ENCODE measurements around the gene NOC2L. TPM values are rescaled to one million over a fixed set of nuclear protein-coding genes. Genes with fewer than 3 reads are reported as not detected.

NOC2L gene
- total and polyA plus RNA-seq, 2 donors (not counting 1 experiment from before 2014, with no cell fraction given), result 34.1 to 61.1 TPM

- no peaks in the 10 kb centered on the region for H3K36me3 ChIP-seq (ENCODE audit: control insufficient read depth, insufficient read depth, low read length)
- peaks cover 5% of the 10 kb centered on the region for H3K4me1 ChIP-seq (ENCODE audit: control insufficient read depth, extremely low read depth, insufficient read depth, low read length)
- peak in 1 of 2 donors; percentile 77 for DNase-seq (ENCODE audit: low read depth in 2 of 2)
- peaks cover 11% of the 10 kb centered on the region for H3K27me3 ChIP-seq (ENCODE audit: control insufficient read depth, insufficient read depth, low read length)
- H3K79me2 ChIP-seq (ENCODE audit: control insufficient read depth, insufficient read depth, low read length), result no peaks in the 10 kb centered on the region
- no peaks in the 10 kb centered on the region for H4K20me1 ChIP-seq (ENCODE audit: control insufficient read depth, extremely low read depth, insufficient read depth, low read length)
- no peak overlapping the region for H3K4me3 ChIP-seq (replicated peaks in 1 of 4; ENCODE audit: control extremely low read depth in 1 of 4, insufficient read depth in 1 of 4, low read depth in 3 of 4, low read length in 4 of 4)
- TF ChIP-seq EZH2 (IDR thresholded peaks at IDR 0.05; ENCODE audit: low read length, missing control alignments) (peak; percentile 15), CTCF (conservative IDR thresholded peaks at IDR 0.05 in 1 of 2, IDR thresholded peaks at IDR 0.05 in 1 of 2; ENCODE audit: low read depth in 1 of 2, low read length in 2 of 2) (no peak)
- H3K4me2 ChIP-seq (ENCODE audit: extremely low read depth, insufficient read depth, low read length), result no peak overlapping the region
- no peak overlapping the region for H2AFZ ChIP-seq (ENCODE audit: low read length)
- no peak overlapping the region for H3K9ac ChIP-seq (ENCODE audit: insufficient read depth, low read length)
- H3K9me3 ChIP-seq (ENCODE audit: control insufficient read depth, insufficient read depth, low read depth, low read length), result no peaks in the 10 kb centered on the region
- H3K27ac ChIP-seq (ENCODE audit: insufficient read depth, low read length), result no peak overlapping the region
Measured at GRCh38 chr1:910881-911721, 48.0 kb downstream of the NOC2L start.

GRCh38 chr1:910311-910880 is 48.7 kb downstream of the NOC2L start:
- Histone ChIP-seq H3K9me3 (ENCODE audit: control insufficient read depth, insufficient read depth, low read depth, low read length) (no peaks in the 10 kb centered on the region), H3K4me3 (replicated peaks in 1 of 4; ENCODE audit: control extremely low read depth in 1 of 4, insufficient read depth in 1 of 4, low read depth in 3 of 4, low read length in 4 of 4) (peak overlapping the region in 1 of 4 experiments; percentile 25), H3K27me3 (ENCODE audit: control insufficient read depth, insufficient read depth, low read length) (peaks cover 4% of the 10 kb centered on the region), H2AFZ (ENCODE audit: low read length) (no peak overlapping the region), H3K4me1 (ENCODE audit: control insufficient read depth, extremely low read depth, insufficient read depth, low read length) (peaks cover 8% of the 10 kb centered on the region), H3K79me2 (ENCODE audit: control insufficient read depth, insufficient read depth, low read length) (no peaks in the 10 kb centered on the region), H3K27ac (ENCODE audit: insufficient read depth, low read length) (no peak overlapping the region), H3K9ac (ENCODE audit: insufficient read depth, low read length) (no peak overlapping the region), H4K20me1 (ENCODE audit: control insufficient read depth, extremely low read depth, insufficient read depth, low read length) (no peaks in the 10 kb centered on the region), H3K36me3 (ENCODE audit: control insufficient read depth, insufficient read depth, low read length) (no peaks in the 10 kb centered on the region), H3K4me2 (ENCODE audit: extremely low read depth, insufficient read depth, low read length) (no peak overlapping the region)
- DNase-seq (ENCODE audit: low read depth in 2 of 2), result no peak
- TF ChIP-seq EZH2 (IDR thresholded peaks at IDR 0.05; ENCODE audit: low read length, missing control alignments) (peak; percentile 43), CTCF (conservative IDR thresholded peaks at IDR 0.05 in 1 of 2, IDR thresholded peaks at IDR 0.05 in 1 of 2; ENCODE audit: low read depth in 1 of 2, low read length in 2 of 2) (no peak)

- H3K27me3 ChIP-seq (ENCODE audit: control insufficient read depth, insufficient read depth, low read length), result peaks cover 2% of the 10 kb centered on the region
- peaks cover 8% of the 10 kb centered on the region for H3K4me1 ChIP-seq (ENCODE audit: control insufficient read depth, extremely low read depth, insufficient read depth, low read length)
- no peaks in the 10 kb centered on the region for H3K36me3 ChIP-seq (ENCODE audit: control insufficient read depth, insufficient read depth, low read length)
- no peak for DNase-seq (ENCODE audit: low read depth in 2 of 2)
- no peak overlapping the region for H3K27ac ChIP-seq (ENCODE audit: insufficient read depth, low read length)
- peak overlapping the region in 1 of 4 experiments; percentile 25 for H3K4me3 ChIP-seq (replicated peaks in 1 of 4; ENCODE audit: control extremely low read depth in 1 of 4, insufficient read depth in 1 of 4, low read depth in 3 of 4, low read length in 4 of 4)
- H4K20me1 ChIP-seq (ENCODE audit: control insufficient read depth, extremely low read depth, insufficient read depth, low read length), result no peaks in the 10 kb centered on the region
- H3K9me3 ChIP-seq (ENCODE audit: control insufficient read depth, insufficient read depth, low read depth, low read length), result no peaks in the 10 kb centered on the region
- TF ChIP-seq EZH2 (IDR thresholded peaks at IDR 0.05; ENCODE audit: low read length, missing control alignments) (no peak), CTCF (conservative IDR thresholded peaks at IDR 0.05 in 1 of 2, IDR thresholded peaks at IDR 0.05 in 1 of 2; ENCODE audit: low read depth in 1 of 2, low read length in 2 of 2) (no peak)
- H3K79me2 ChIP-seq (ENCODE audit: control insufficient read depth, insufficient read depth, low read length), result no peaks in the 10 kb centered on the region
- H3K4me2 ChIP-seq (ENCODE audit: extremely low read depth, insufficient read depth, low read length), result no peak overlapping the region
- H3K9ac ChIP-seq (ENCODE audit: insufficient read depth, low read length), result no peak overlapping the region
- H2AFZ ChIP-seq (ENCODE audit: low read length), result no peak overlapping the region
Measured at GRCh38 chr1:909861-910310, 49.2 kb downstream of the NOC2L start.
